GM21381 (cell line): ENCODE results near the gene PRKG1.

Experiments used
- ATAC-seq: cut with Tn5 transposase; IDR thresholded peaks from one replicate; pipeline ENCODE4 v1.9.1; 2021; ENCODE audit warnings: mild to moderate bottlenecking, moderate library complexity; ENCODE audit not compliant: unreplicated experiment

Gene PRKG1

DNA sequence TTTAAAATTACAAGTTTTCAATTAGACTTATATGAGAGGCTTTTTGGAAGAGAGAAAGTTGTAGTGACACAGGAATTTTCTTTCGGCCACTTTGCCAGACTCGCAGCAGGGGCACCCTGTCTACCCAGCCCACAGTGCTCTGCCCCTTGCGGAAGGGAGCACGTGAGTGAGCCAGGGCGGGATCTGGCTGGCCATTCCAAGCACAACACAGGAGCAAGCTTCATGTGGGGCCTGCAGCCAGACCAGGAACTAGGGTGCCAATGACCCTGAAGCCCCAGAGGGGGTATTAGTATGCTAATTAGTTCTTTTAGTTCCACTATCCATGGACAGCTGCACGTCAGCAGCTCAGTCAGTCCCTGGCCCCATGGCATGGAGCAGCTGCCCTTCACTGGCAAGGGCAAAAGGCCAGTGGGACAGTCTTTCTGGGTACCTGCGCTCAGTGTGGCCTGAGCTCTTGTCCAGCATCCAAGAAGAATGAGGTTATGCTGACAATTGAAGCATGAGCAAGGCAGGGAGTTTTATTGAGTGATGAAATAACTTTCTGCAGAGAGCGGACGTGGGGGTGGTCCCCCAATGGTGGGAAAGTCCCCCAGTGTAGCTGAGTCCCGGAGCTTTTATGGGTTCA lies 876.2 kb downstream of the PRKG1 start:
- no peak for ATAC-seq

GRCh38 chr10:51950996-51951555 lies 876.8 kb downstream of the PRKG1 start:
- no peak for ATAC-seq

DNA sequence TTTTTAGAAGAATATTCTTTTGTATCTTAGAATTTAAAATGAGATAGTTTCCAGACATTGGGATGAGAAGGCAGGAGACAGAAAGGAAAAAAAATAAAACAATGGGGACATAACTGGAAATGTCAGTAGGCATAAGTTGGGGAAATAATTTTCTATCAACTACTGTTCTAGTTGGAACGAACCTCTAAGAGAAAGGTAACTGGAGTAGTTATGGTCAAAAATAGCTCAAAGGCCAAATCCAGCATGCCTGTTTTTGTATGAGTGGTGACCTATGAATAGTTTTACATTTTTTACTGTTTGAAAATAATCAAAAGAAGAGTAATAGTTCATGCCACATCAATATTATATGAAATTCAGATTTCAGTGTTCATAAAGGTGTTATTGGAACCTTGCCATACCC lies 877.3 kb downstream of the PRKG1 start:
- ATAC-seq: no peak

- no peak for ATAC-seq
These were observed 877.8 kb downstream of the PRKG1 start for GRCh38 chr10:51952056-51952455.

- ATAC-seq: no peak
These were observed 881.4 kb downstream of the PRKG1 start for GRCh38 chr10:51955696-51956095.

DNA sequence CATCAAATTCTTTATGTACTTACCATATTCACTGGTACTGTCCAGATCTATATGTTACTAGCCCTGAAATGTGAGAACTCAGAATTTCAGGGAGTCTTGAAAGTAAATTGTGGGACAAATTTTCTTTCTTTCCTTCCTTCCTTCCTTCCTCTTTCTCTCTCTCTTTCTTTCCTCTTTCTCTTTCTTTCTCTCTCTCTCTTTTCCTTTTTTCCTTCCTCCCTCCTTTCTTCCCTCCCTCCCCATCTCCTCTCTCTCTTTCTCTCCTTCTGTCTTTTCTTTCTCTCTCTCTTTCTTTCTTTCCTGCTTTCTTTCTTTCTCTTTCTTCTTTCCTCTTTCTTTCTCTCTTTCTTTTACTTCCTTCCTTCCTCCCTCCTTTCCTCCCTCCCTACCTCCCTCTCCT lies 882.5 kb downstream of the PRKG1 start:
- no peak for ATAC-seq

- ATAC-seq: no peak
These were observed 886.2 kb downstream of the PRKG1 start for GRCh38 chr10:51960494-51960895.

GRCh38 chr10:51961401-51961800 lies 887.1 kb downstream of the PRKG1 start:
- no peak for ATAC-seq

GRCh38 chr10:51964630-51965029 lies 890.3 kb downstream of the PRKG1 start:
- ATAC-seq: no peak

DNA sequence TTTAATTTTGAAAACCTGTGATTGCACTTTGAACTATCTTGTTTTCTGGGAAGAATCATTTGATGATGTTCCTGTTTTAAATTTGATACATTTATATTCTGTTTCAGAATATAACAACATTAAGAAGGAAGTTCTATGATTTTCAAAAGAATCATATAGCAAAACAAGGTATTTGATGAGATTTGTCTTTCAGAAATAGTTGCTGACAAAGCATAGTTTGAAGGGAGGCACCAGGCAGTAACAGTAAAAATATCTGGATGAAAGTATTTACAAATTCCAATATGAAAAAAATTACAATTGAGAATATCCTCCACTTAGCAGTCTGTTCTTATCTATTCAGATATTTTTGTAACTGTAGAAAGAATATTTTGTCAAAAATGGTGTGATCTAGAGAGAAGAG lies 891.2 kb downstream of the PRKG1 start:
- ATAC-seq: no peak

DNA sequence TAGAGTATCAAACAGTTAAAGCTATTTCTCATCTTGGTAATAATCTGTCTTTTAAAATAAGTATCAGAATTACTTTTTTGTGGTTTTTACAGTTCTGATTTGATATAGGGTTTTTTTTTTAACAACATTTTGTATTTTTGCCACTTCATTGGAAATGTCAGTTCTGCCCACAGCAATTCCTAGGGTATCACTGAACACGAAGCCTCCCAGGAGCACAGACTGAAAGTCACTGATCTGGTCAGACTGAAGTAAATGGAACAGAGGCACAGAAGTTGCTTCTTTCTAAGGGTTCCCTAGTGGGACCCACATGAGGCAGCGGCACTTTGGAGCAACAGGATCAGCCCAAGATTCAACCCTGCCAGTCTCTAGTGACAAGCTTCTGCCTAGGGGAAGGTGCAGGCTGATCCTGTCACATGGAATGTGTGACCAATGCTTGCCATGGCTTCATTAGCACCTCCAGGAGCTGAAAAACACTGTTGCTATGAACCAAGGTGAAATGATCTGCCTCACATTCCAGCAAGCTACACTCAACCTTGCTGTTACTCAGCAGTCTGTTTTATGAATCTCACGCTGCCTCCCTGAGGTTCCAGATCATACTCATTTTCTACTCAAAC lies 898.6 kb downstream of the PRKG1 start:
- no peak for ATAC-seq

- ATAC-seq: no peak
These were observed 906.5 kb downstream of the PRKG1 start for GRCh38 chr10:51980752-51981151.

DNA sequence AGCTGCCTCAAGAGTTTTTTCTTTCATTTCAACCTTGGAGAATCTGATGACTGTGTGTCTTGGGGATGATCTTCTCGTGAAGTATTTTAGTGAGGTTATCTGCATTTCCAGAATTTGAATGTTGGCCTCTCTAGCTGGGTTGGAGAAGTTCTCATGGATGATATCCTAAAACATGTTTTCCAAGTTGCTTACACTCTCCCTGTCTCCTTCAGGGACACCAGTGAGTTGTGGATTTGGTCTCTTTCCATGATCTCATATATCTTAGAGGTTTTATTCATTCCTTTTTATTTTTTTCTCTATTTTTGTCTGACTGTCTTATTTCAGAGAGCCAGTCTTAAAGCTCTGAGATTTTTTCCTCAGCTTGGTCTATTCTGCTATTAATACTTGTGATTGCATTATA lies 907.4 kb downstream of the PRKG1 start:
- ATAC-seq: no peak

DNA sequence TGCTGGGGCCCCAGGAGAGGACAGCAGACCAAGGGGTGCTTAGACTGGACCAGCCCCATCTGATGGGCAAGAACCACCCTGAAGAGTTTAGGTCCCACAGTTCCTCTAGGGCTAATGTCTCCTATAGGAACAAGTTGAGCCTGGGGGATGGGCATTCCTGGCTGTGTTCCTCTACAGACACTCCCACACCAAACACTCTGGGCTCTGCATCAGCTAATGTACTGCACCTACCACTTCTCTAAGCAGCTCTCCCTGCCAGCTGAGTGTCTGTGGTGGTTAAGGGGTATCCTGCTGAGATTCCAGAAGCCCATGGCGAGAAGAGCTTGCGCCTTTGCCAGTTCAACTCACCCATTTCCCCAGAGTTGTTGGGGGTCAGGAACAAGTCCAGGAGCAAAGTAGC lies 909.2 kb downstream of the PRKG1 start:
- no peak for ATAC-seq

- no peak for ATAC-seq
These were observed 911.0 kb downstream of the PRKG1 start for GRCh38 chr10:51985336-51985735.

GRCh38 chr10:51986516-51986915 lies 912.2 kb downstream of the PRKG1 start:
- no peak for ATAC-seq

DNA sequence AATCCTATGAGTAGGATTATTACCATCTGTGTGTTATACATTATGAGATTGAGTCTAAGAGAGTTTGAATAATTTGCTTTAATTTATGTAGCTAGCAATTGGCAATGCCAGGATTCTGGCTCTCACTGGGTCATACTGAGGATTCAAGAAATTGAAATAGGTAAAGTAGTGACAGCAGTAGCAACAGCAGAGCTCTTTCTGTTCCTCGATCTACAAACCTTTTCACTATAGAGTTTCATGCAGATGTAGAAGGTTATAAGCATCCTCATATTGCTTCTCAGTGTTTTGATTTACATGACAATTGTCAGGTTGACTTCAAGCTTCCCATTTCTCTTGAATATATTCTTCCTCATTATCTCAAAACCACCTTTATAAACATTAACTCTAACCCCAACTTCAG lies 919.2 kb downstream of the PRKG1 start:
- ATAC-seq: no peak

GRCh38 chr10:51999096-51999495 lies 924.8 kb downstream of the PRKG1 start:
- ATAC-seq: no peak

GRCh38 chr10:52004342-52004949 lies 930.2 kb downstream of the PRKG1 start:
- no peak for ATAC-seq

DNA sequence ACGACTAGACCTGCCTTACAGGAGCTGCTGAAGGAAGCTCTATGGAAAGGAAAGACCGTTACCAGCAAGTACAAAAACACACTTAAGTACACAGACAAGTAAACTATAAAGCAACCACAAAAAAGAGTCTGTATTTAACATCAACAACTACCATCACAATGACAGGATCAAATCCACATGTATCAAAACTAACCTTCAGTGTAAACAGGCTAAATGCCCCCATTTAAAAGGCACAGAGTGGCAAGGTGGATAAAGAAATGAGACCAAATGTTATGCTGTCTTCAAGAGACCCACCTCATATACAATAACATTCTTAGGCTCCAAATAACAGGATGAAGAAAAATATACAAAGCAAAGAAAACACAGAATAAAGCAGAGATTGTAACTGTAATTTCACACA lies 932.8 kb downstream of the PRKG1 start:
- ATAC-seq: no peak

GRCh38 chr10:52011118-52011517 lies 936.8 kb downstream of the PRKG1 start:
- ATAC-seq: no peak

- ATAC-seq: no peak
These were observed 944.8 kb downstream of the PRKG1 start for GRCh38 chr10:52019077-52019555.
